T-helper 1 cell (primary cell): ENCODE results near the gene PCDHGC3.
"Not testable (repeated sequence)": the region's sequence is repeated elsewhere in the genome, so short reads cannot be mapped to it uniquely, and the experiment has no call there.

Source experiments
- DNase-seq, 5 donors: peaks; one replicate each; pipeline ENCODE4 v3.0.0-alpha.2; 2012 to 2020
- total RNA-seq, 4 donors: gene quantifications; one replicate each; lab custom pipeline; 2026; lab: John Stamatoyannopoulos, UW

PCDHGC3 gene
- 0 to 0.27 (median 0.15) reads per million in 4 donors for total RNA-seq

DNA sequence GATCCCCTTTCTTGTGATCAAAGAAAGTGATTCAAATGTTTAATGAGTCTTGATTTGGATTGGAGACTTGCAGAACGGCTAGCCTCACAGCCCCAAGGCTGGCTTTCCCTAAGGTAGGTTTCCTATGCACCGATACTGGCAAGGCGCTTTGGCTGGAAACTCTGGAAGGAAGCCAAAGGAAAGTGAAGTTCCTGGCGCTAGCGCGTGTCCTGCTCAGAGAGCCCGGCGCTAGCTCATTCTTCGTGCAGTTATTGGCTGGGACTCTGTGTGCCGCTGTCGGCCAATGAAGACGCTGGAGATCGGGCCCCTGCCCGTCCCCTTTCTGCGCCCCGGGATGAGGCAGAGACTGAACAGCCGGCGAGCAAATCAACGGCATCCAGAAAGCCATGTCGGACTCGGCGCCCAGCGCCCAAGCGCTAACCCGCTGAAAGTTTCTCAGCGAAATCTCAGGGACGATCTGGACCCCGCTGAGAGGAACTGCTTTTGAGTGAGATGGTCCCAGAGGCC is at the start of gene PCDHGC3:
TSS of gene PCDHGC3 (plus strand) at position 342 of the 507 bp plus-strand sequence. CDS start at position 493, 151 bp downstream.
- DNase-seq = peak in 2 of 5 donors; percentile 13 to 25

DNA sequence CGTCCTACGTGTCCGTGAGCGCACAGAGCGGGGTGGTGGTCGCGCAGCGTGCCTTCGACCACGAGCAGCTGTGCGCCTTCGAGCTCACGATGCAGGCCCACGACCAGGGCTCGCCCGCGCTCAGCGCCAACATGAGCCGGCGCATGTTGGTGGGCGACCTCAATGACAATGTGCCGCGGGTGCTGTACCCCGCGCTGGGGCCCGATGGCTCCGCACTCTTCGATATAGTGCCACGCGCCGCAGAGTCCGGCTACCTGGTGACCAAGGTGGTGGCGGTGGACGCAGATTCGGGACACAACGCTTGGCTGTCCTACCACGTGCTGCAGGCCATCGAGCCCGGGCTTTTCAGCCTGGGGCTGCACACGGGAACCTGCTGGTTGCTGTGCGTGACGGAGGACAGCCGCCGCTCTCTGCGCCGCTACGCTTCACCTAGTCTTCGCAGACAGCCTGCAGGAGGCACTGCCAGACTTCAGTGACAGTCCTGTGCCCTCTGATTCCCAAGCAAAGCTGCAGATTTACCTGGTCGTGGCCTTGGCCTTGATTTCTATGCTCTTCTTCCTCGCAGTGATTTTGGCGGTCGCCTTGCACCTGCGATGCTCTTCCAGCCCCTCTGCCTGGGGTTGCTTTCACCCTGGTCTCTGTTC is 47.9 kb upstream of the PCDHGC3 start:
- no peak for DNase-seq

DNA sequence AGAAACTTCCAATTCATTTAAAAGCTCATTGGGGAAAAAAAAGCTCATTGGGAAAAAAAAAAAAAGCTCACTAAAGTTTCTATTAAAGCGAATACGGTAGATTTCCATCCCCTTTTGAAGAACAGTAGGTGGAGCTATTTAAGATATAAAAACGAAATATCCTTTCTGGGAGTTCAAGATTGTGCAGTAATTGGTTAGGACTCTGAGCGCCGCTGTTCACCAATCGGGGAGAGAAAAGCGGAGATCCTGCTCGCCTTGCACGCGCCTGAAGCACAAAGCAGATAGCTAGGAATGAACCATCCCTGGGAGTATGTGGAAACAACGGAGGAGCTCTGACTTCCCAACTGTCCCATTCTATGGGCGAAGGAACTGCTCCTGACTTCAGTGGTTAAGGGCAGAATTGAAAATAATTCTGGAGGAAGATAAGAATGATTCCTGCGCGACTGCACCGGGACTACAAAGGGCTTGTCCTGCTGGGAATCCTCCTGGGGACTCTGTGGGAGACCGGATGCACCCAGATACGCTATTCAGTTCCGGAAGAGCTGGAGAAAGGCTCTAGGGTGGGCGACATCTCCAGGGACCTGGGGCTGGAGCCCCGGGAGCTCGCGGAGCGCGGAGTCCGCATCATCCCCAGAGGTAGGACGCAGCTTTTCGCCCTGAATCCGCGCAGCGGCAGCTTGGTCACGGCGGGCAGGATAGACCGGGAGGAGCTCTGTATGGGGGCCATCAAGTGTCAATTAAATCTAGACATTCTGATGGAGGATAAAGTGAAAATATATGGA is 45.2 kb upstream of the PCDHGC3 start, which contains the start of gene PCDHGA12:
TSS of gene PCDHGA12 (plus strand) at position 176 of the 782 bp plus-strand sequence. CDS start at position 429, 253 bp downstream.
- peak in 1 of 5 donors; percentile 43 for DNase-seq

DNA sequence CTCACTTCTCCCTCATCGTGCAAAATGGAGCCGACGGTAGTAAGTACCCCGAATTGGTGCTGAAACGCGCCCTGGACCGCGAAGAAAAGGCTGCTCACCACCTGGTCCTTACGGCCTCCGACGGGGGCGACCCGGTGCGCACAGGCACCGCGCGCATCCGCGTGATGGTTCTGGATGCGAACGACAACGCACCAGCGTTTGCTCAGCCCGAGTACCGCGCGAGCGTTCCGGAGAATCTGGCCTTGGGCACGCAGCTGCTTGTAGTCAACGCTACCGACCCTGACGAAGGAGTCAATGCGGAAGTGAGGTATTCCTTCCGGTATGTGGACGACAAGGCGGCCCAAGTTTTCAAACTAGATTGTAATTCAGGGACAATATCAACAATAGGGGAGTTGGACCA is 44.5 kb upstream of the PCDHGC3 start:
- DNase-seq = no peak

DNA sequence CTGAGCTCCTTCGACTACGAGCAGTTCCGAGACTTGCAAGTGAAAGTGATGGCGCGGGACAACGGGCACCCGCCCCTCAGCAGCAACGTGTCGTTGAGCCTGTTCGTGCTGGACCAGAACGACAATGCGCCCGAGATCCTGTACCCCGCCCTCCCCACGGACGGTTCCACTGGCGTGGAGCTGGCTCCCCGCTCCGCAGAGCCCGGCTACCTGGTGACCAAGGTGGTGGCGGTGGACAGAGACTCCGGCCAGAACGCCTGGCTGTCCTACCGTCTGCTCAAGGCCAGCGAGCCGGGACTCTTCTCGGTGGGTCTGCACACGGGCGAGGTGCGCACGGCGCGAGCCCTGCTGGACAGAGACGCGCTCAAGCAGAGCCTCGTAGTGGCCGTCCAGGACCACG is 43.5 kb upstream of the PCDHGC3 start:
- not testable (repeated sequence) for DNase-seq

DNA sequence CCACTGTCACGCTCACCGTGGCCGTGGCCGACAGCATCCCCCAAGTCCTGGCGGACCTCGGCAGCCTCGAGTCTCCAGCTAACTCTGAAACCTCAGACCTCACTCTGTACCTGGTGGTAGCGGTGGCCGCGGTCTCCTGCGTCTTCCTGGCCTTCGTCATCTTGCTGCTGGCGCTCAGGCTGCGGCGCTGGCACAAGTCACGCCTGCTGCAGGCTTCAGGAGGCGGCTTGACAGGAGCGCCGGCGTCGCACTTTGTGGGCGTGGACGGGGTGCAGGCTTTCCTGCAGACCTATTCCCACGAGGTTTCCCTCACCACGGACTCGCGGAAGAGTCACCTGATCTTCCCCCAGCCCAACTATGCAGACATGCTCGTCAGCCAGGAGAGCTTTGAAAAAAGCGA is 43.0 kb upstream of the PCDHGC3 start:
- DNase-seq = not testable (repeated sequence)

DNA sequence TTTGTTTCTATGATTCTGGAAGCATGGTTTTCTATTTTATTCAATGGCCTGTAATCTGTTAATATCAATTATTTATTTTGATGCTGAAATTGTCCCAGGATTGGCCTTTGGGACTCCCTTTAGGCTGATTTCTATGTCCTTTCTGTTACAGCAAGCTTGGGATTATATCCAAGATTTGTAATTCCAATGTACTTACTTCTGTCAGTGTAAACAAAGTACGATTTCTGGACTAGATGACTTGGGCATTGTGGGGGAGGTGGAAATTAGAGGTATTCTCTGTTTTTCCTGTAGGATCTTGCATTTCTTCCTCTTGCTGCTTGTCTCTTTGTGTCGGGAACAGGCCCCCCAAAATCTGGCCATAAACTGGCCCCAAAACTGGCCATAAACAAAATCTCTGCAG is 41.8 kb upstream of the PCDHGC3 start:
- DNase-seq = no peak

DNA sequence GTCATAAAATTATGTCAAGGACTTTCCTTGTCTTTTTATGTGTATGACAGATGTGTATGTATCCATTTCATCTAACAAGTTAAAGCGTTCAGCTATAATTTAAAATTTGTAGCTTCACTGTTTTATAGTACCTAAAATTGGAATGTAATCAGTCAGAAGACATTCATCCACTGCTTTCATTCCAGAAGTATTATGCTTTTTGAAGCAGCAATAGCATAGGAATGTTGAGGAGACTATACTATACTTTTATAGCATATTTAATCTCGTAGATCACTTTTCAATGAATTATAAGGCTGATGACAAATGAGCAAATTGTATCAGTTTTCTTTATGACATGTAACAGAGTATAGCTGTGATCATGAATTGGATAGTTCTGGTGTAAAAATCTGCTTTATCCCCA is 38.5 kb upstream of the PCDHGC3 start:
- DNase-seq = no peak

DNA sequence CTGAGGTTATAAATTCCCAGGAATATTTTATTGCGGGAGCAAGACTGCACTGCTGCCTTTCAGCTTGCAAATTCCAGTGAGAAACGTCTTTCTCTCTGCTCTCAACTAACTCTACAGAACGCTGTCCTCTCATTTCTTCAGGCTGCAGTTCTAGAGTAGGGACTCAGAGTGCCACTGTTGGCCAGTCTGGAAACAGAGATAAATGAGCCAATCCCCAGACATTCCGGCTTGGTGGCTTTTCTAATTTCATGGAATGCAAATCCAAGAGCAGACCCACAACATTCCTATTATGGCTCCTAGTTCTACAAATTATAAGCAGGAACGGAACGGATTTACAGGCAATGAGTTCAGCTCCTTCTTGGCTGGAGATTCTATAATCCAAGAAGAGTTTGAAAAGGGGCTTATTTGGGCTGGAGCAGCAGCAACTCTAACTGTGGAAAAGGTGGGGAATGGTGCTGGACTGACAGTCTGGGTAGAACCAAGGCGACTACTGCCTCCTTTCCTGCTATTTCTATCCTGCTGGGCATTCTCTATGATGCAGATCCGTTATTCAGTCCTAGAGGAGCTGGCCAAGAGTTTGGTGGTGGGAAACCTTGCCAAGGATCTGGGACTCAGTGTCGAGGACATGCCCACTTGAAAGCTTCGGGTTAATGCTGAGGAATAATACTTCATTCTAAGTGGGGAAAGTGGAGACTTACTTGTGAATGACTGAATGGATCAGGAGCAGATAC is 36.2 kb upstream of the PCDHGC3 start:
- no peak for DNase-seq

DNA sequence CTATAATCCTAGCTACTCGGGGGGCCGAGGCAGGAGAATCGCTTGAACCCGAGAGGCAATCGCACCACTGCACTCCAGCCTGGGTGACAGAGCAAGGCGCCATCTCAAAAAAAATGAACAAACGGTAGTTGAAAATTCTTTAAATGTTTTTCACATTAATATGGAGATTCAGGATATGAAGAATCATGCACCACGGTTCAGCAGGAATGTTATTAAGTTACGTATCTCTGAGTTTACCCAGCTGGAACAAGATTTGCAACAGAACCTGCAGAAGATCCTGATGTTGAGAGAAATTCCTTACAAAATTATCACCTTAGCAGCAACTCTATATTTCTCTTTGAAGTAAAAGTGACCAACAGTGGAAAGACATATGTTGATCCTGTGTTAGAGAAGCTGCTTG is 35.4 kb upstream of the PCDHGC3 start:
- DNase-seq = no peak

DNA sequence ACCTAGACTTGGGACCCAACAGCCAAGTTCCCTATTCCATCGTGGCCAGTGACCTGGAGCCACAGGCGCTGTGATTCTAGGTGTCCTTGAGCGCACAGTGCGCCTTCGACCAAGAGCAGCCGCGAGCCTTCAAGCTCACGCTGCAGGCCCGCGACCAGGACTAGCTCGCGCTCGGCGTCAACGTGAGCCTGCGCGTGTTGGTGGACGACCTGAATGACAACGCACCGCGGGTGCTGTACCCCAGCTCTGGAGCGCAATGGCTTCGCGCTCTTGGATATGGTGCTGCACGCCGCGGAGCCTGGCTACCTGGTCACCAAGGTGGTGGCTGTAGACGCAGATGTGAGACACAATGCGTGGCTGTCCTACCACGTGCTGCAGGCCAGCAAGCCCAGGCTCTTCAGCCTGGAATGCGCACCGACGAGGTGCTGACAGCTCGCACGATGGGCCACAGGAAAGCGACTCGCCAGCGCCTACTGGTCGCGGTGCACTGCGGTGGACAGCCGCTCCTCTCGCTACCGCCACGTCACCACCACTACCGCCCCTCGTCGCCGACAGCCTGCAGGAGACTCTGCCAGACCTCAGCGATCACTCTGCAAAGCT is 34.1 kb upstream of the PCDHGC3 start:
- no peak for DNase-seq

DNA sequence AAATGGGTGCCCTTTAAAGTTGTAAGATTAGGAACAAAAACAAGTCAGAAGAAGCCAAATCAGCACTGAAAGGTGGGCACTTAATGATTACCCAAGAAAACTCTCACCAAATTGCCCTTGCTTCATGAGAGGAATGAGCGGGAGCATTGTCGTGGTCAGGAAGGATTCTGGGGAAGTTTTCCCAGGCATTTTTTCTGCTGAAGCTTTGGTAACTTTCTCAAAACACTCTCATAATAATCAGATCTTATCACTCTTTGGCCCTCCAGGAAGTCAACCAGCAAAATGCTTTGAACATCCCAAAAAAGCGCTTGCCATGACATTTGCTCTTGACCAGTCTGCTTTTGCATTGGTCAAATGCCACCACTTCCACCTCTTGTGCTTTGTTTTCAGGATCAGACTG is 10.4 kb upstream of the PCDHGC3 start:
- DNase-seq = no peak

DNA sequence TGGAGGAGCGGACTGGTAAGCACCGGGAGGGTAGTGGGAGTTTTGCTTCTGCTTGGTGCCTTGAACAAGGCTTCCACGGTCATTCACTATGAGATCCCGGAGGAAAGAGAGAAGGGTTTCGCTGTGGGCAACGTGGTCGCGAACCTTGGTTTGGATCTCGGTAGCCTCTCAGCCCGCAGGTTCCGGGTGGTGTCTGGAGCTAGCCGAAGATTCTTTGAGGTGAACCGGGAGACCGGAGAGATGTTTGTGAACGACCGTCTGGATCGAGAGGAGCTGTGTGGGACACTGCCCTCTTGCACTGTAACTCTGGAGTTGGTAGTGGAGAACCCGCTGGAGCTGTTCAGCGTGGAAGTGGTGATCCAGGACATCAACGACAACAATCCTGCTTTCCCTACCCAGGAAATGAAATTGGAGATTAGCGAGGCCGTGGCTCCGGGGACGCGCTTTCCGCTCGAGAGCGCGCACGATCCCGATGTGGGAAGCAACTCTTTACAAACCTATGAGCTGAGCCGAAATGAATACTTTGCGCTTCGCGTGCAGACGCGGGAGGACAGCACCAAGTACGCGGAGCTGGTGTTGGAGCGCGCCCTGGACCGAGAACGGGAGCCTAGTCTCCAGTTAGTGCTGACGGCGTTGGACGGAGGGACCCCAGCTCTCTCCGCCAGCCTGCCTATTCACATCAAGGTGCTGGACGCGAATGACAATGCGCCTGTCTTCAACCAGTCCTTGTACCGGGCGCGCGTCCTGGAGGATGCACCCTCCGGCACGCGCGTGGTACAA is 556 bp downstream of the PCDHGC3 start:
- no peak for DNase-seq

DNA sequence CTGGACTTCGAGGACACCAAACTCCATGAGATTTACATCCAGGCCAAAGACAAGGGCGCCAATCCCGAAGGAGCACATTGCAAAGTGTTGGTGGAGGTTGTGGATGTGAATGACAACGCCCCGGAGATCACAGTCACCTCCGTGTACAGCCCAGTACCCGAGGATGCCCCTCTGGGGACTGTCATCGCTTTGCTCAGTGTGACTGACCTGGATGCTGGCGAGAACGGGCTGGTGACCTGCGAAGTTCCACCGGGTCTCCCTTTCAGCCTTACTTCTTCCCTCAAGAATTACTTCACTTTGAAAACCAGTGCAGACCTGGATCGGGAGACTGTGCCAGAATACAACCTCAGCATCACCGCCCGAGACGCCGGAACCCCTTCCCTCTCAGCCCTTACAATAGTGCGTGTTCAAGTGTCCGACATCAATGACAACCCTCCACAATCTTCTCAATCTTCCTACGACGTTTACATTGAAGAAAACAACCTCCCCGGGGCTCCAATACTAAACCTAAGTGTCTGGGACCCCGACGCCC is 1.3 kb downstream of the PCDHGC3 start:
- no peak for DNase-seq

DNA sequence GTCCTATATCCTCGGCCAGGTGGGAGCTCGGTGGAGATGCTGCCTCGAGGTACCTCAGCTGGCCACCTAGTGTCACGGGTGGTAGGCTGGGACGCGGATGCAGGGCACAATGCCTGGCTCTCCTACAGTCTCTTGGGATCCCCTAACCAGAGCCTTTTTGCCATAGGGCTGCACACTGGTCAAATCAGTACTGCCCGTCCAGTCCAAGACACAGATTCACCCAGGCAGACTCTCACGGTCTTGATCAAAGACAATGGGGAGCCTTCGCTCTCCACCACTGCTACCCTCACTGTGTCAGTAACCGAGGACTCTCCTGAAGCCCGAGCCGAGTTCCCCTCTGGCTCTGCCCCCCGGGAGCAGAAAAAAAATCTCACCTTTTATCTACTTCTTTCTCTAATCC is 2.0 kb downstream of the PCDHGC3 start:
- no peak for DNase-seq

DNA sequence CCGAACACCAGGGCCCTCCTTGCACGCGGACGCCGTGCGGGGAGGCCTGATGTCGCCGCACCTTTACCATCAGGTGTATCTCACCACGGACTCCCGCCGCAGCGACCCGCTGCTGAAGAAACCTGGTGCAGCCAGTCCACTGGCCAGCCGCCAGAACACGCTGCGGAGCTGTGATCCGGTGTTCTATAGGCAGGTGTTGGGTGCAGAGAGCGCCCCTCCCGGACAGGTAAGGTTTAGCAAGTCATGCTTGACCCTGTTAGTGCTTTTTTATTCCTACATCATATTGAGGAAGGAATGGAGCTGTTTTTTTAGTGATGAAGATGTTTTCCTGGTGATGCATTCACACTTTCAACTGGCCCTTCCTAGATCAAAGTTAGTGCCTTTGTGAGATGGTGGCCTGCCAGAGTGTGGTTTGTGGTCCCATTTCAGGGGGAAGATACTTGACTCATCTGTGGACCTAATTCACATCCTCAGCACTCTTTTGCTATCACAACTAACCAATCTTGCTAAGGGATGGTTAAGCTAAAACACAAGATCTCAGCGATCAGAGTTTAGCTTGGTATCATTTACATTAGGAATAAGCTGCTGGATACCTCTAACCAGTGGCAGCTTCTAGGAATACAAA is 2.7 kb downstream of the PCDHGC3 start:
- no peak for DNase-seq

DNA sequence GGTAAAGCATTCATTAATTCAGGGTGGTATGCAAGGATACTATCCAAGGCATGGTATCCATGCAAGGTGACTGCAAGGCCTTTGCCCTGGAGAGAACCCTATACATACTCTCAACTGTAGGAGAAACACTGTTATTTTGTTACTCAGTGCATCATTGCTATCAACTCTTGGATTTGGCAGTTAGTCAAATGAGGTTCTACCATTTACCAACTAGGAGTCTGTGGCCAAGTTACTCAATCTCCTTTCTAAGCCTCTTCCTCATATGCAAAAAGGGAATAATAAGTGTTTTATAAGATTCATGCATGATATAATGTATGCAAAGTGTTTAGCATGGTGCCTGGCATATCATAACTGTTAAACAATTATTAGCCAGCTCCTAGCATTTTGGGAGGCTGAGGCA is 4.0 kb downstream of the PCDHGC3 start:
- DNase-seq = no peak

DNA sequence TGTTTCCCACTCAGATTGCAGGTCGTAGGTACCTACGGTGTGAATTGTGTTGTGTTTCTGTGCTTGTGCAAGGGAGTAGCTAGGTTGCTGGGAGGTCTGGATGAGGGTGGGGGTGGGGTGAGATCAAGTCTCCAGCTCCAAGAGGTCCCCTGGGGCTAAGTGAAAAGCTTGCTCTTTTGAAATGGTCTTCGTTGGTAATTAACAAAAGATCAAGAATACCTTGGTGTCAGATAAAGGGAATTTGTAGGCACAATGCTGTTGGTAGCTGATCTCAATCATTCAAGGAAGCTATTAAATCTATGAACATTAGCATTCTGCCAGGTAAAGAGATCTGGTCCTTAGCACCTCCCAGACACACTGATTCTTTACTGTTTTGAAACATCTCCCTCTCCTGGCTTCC is 8.1 kb downstream of the PCDHGC3 start:
- DNase-seq = no peak

DNA sequence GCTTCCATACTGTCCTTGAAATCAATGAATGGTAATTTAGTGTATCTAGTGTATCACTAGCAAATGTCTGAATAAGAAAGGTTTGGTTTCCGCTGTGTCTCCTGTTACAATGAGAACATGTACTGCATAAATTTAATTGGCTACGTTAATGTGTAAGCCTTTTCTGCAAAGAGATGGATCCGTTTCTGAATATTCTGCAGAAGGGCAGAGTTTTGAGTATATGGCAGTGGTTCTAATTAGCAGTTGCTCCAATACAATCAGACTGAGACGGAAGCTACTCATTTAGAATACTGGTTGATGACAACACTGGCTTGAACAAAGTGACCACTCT is 8.5 kb downstream of the PCDHGC3 start:
- no peak for DNase-seq

DNA sequence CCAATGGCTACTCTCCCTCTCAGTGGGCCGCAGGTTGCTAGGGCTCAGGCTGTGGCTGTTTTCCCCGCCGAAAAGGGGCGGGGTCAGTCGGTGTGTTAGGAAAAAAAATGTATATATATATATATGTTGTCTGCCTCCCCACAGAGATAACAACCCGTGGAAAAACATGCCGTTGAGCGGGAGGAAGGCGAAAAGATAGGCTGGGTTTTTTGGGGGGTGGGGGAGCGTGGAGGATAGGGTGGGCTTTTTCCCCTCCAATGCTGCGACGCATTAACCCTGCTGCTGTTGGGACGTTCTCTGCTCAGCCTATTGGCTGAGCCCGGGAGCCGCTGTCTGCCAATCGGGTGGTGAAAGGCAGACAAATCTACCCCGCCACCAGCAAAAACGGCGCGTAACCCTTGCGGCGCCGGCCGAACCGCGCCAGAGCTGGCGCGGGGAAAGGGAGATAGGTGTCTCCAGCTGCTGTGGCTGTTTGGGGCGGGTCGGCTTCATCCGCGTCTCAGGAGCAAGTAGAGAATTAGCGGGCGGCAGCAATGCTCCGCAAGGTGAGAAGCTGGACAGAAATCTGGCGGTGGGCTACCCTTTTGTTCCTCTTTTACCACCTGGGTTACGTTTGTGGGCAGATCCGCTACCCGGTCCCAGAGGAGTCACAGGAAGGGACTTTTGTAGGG is 9.0 kb downstream of the PCDHGC3 start, which contains the start of gene PCDHGC4:
TSS of gene PCDHGC4 (plus strand) at position 390 of the 671 bp plus-strand sequence. CDS start at position 534, 144 bp downstream.
- no peak for DNase-seq
